HEK293 (cell line): ENCODE data around the gene DPYD.

Source experiments
- CTCF ChIA-PET: fragments of 350-600 bp; formaldehyde crosslinking; extraction: SDS; loops from one replicate; lab custom pipeline; 2021; ENCODE audit warnings: antibody characterized with exemption; lab: Yijun Ruan, JAX
- POLR2A ChIA-PET: fragments of 300-600 bp; formaldehyde crosslinking; extraction: SDS; loops from one replicate; lab custom pipeline; 2020; ENCODE audit warnings: antibody characterized with exemption, inconsistent platforms; lab: Yijun Ruan, JAX
- H3K27ac ChIP-seq: fragments of 200-500 bp; sonication (Bioruptor generic); 2 replicates; pipeline ENCODE4 v1.5.1; 2014; ENCODE audit warnings: low read depth, low read length, control low read depth, inconsistent platforms; ENCODE audit errors: extremely low read depth
- H3K36me3 ChIP-seq, 2 experiments: fragments of 200-500 bp in 1 of 2; sonication (Bioruptor generic) in 1 of 2; 1 replicate in 1 of 2; 2 replicates in 1 of 2; pipeline ENCODE4 v1.5.1; 2014 to 2017; ENCODE audit warnings: inconsistent platforms in 2 of 2, low read length in 2 of 2; ENCODE audit not compliant: control insufficient read depth in 2 of 2, insufficient read depth in 1 of 2
- H3K4me1 ChIP-seq: fragments of 200-500 bp; sonication (Bioruptor generic); 2 replicates; pipeline ENCODE4 v1.5.1; 2014; ENCODE audit warnings: mild to moderate bottlenecking, low read length, inconsistent platforms; ENCODE audit not compliant: control insufficient read depth, insufficient read depth
- H3K4me3 ChIP-seq: 2 replicates; pipeline ENCODE4 v1.5.1; 2011; ENCODE audit warnings: low read depth, mild to moderate bottlenecking, control low read depth, low read length, moderate library complexity
- H3K9me3 ChIP-seq: fragments of 200-500 bp; sonication (Bioruptor generic); 2 replicates; pipeline ENCODE4 v1.5.1; 2014; ENCODE audit warnings: low read depth, low read length, inconsistent platforms; ENCODE audit not compliant: control insufficient read depth, insufficient read depth
- AEBP2 ChIP-seq: fragments of 450-650 bp; formaldehyde crosslinking; IDR thresholded peaks from 2 replicates; pipeline ENCODE4 v1.5.1; 2016; ENCODE audit warnings: missing biosample characterization, missing genetic modification characterization, borderline replicate concordance
- BCL11B ChIP-seq: fragments of 450-650 bp; formaldehyde crosslinking; IDR thresholded peaks from 2 replicates; pipeline ENCODE4 v1.5.1; 2016; ENCODE audit warnings: low read depth, missing biosample characterization, missing genetic modification characterization
- GLI4 ChIP-seq: fragments of 450-650 bp; formaldehyde crosslinking; IDR thresholded peaks from 2 replicates; pipeline ENCODE4 v1.5.1; 2016; ENCODE audit warnings: missing biosample characterization, missing genetic modification characterization
- HOXA7 ChIP-seq: sonication (generic); formaldehyde crosslinking; IDR thresholded peaks from 2 replicates; pipeline ENCODE4 v1.8.1; 2022; ENCODE audit warnings: missing genetic modification reagents, borderline replicate concordance
- PRDM1 ChIP-seq: fragments of 450-650 bp; formaldehyde crosslinking; IDR thresholded peaks from 2 replicates; pipeline ENCODE4; 2016; ENCODE audit warnings: missing biosample characterization, missing genetic modification characterization
- SCRT2 ChIP-seq: fragments of 450-650 bp; formaldehyde crosslinking; IDR thresholded peaks from 2 replicates; pipeline ENCODE4 v1.5.1; 2016; ENCODE audit warnings: missing biosample characterization, missing genetic modification characterization
- ZFP37 ChIP-seq: fragments of 450-650 bp; formaldehyde crosslinking; IDR thresholded peaks from 2 replicates; pipeline ENCODE4 v1.5.1; 2016; ENCODE audit warnings: missing biosample characterization, missing genetic modification characterization
- ZIC2 ChIP-seq: fragments of 450-650 bp; formaldehyde crosslinking; IDR thresholded peaks from 2 replicates; pipeline ENCODE4 v1.5.1; 2016; ENCODE audit warnings: missing biosample characterization, missing genetic modification characterization
- ZNF10 ChIP-seq: fragments of 450-650 bp; formaldehyde crosslinking; IDR thresholded peaks from 2 replicates; pipeline ENCODE4 v1.5.1; 2017; ENCODE audit warnings: missing biosample characterization, missing genetic modification characterization
- ZNF133 ChIP-seq: fragments of 450-650 bp; formaldehyde crosslinking; IDR thresholded peaks from 2 replicates; pipeline ENCODE4 v1.5.1; 2016; ENCODE audit warnings: missing biosample characterization, missing genetic modification characterization
- ZNF214 ChIP-seq: fragments of 450-650 bp; formaldehyde crosslinking; IDR thresholded peaks from 2 replicates; pipeline ENCODE4 v1.5.1; 2017; ENCODE audit warnings: missing biosample characterization, mild to moderate bottlenecking, missing genetic modification characterization, borderline replicate concordance
- ZNF223 ChIP-seq: fragments of 450-650 bp; formaldehyde crosslinking; IDR thresholded peaks from 2 replicates; pipeline ENCODE4 v1.5.1; 2016; ENCODE audit warnings: missing biosample characterization, missing genetic modification characterization
- ZNF248 ChIP-seq: fragments of 450-650 bp; formaldehyde crosslinking; IDR thresholded peaks from 2 replicates; pipeline ENCODE4 v1.5.1; 2017; ENCODE audit warnings: missing biosample characterization, missing genetic modification characterization
- ZNF274 ChIP-seq, 2 experiments: fragments of 200-500 bp in 1 of 2; fragments of 450-650 bp in 1 of 2; sonication (Bioruptor generic) in 1 of 2; formaldehyde crosslinking in 1 of 2; IDR thresholded peaks; 2 replicates each; pipeline versions ENCODE4 v1.5.1 to v1.6.1; 2014 to 2016; ENCODE audit warnings: borderline replicate concordance in 1 of 2, inconsistent platforms in 1 of 2, low read length in 1 of 2, missing biosample characterization in 1 of 2, missing genetic modification characterization in 1 of 2
- ZNF292 ChIP-seq: fragments of 450-650 bp; formaldehyde crosslinking; IDR thresholded peaks from 2 replicates; pipeline ENCODE4 v1.5.1; 2016; ENCODE audit warnings: low read depth, missing biosample characterization, missing genetic modification characterization, borderline replicate concordance
- ZNF335 ChIP-seq: fragments of 450-650 bp; formaldehyde crosslinking; conservative IDR thresholded peaks from 2 replicates; pipeline ENCODE4 v1.5.1; 2016; ENCODE audit warnings: missing biosample characterization, missing genetic modification characterization
- ZNF350 ChIP-seq: fragments of 450-650 bp; formaldehyde crosslinking; IDR thresholded peaks from 2 replicates; pipeline ENCODE4 v1.5.0; 2017; ENCODE audit warnings: missing biosample characterization, mild to moderate bottlenecking, missing genetic modification characterization
- ZNF473 ChIP-seq: fragments of 450-650 bp; formaldehyde crosslinking; IDR thresholded peaks from 2 replicates; pipeline ENCODE4 v1.5.1; 2017; ENCODE audit warnings: missing biosample characterization, missing genetic modification characterization
- ZNF48 ChIP-seq: fragments of 450-650 bp; formaldehyde crosslinking; IDR thresholded peaks from 2 replicates; pipeline ENCODE4 v1.5.1; 2016; ENCODE audit warnings: missing biosample characterization, missing genetic modification characterization
- ZNF529 ChIP-seq: fragments of 450-650 bp; formaldehyde crosslinking; IDR thresholded peaks from 2 replicates; pipeline ENCODE4 v1.5.1; 2017; ENCODE audit warnings: missing genetic modification characterization, missing biosample characterization; ENCODE audit not compliant: insufficient replicate concordance
- ZNF571 ChIP-seq: fragments of 450-650 bp; formaldehyde crosslinking; IDR thresholded peaks from 2 replicates; pipeline ENCODE4 v1.5.0; 2017; ENCODE audit warnings: missing biosample characterization, missing genetic modification characterization
- ZNF585B ChIP-seq: fragments of 450-650 bp; formaldehyde crosslinking; IDR thresholded peaks from 2 replicates; pipeline ENCODE4 v1.5.1; 2016; ENCODE audit warnings: missing biosample characterization, missing genetic modification characterization
- ZNF600 ChIP-seq: fragments of 450-650 bp; formaldehyde crosslinking; IDR thresholded peaks from 2 replicates; pipeline ENCODE4 v1.5.1; 2016; ENCODE audit warnings: missing biosample characterization, missing genetic modification characterization
- ZNF621 ChIP-seq: fragments of 450-650 bp; formaldehyde crosslinking; IDR thresholded peaks from 2 replicates; pipeline ENCODE4 v1.5.1; 2017; ENCODE audit warnings: missing biosample characterization, missing genetic modification characterization
- ZNF670 ChIP-seq: fragments of 450-650 bp; formaldehyde crosslinking; IDR thresholded peaks from 2 replicates; pipeline ENCODE4 v1.5.1; 2016; ENCODE audit warnings: missing biosample characterization, missing genetic modification characterization, low read depth
- ZNF692 ChIP-seq: fragments of 450-650 bp; formaldehyde crosslinking; IDR thresholded peaks from 2 replicates; pipeline ENCODE4 v1.5.1; 2016; ENCODE audit warnings: missing biosample characterization, missing genetic modification characterization

Gene DPYD

GRCh38 chr1:97730271-97730670 lies 190.6 kb downstream of the DPYD start:
- CTCF ChIA-PET: no interaction called here
- H3K4me3 ChIP-seq: no peak overlapping the region
- no peaks in the 10 kb centered on the region for H3K36me3 ChIP-seq
- H3K4me1 ChIP-seq: no peaks in the 10 kb centered on the region
- TF ChIP-seq ZNF621 (tag by site-specific recombination): no peak
- no peak for TF ChIP-seq BCL11B (tag by site-specific recombination)
- no peak for TF ChIP-seq ZIC2 (tag by site-specific recombination)
- TF ChIP-seq ZNF529 (tag by site-specific recombination): no peak
- no peak for TF ChIP-seq ZNF10 (tag by site-specific recombination)
- no peak for TF ChIP-seq ZNF223 (tag by site-specific recombination)
- no peak for TF ChIP-seq GLI4 (tag by site-specific recombination)
- H3K9me3 ChIP-seq: no peaks in the 10 kb centered on the region
- H3K27ac ChIP-seq: no peak overlapping the region
- POLR2A ChIA-PET: no interaction called here

- POLR2A ChIA-PET: no interaction called here
- TF ChIP-seq ZIC2 (tag by site-specific recombination): no peak
- no peak for TF ChIP-seq ZNF350
- no peak for TF ChIP-seq ZNF214 (tag by site-specific recombination)
- TF ChIP-seq ZNF473 (tag by site-specific recombination): no peak
- no peak for TF ChIP-seq ZNF692 (tag by site-specific recombination)
- TF ChIP-seq ZNF133 (tag by site-specific recombination): no peak
- Histone ChIP-seq H3K27ac (no peak overlapping the region), H3K4me1 (no peaks in the 10 kb centered on the region), H3K4me3 (no peak overlapping the region), H3K9me3 (no peaks in the 10 kb centered on the region), H3K36me3 (no peaks in the 10 kb centered on the region)
- CTCF ChIA-PET: no interaction called here
These were observed 192.4 kb downstream of the DPYD start for GRCh38 chr1:97728436-97728835.

- Histone ChIP-seq H3K4me3 (no peak overlapping the region), H3K27ac (no peak overlapping the region), H3K4me1 (no peaks in the 10 kb centered on the region), H3K9me3 (no peaks in the 10 kb centered on the region), H3K36me3 (no peaks in the 10 kb centered on the region)
- POLR2A ChIA-PET: no interaction called here
- TF ChIP-seq ZNF600 (tag by site-specific recombination) (no peak), ZNF335 (tag by site-specific recombination) (no peak), AEBP2 (tag by site-specific recombination) (no peak), ZNF571 (tag by site-specific recombination) (no peak), ZNF248 (tag by site-specific recombination) (no peak), ZNF292 (no peak), HOXA7 (CRISPR knock-in tag) (no peak), PRDM1 (tag by site-specific recombination) (no peak), SCRT2 (no peak), ZNF670 (tag by site-specific recombination) (no peak), ZNF48 (tag by site-specific recombination) (no peak), ZNF274 (IDR thresholded peaks at IDR 0.05; ENCODE audit: low read length) (no peak), ZNF274 (tag by site-specific recombination; IDR thresholded peaks at IDR 0.05; ENCODE audit: borderline replicate concordance) (no peak), ZFP37 (tag by site-specific recombination) (no peak), ZNF585B (tag by site-specific recombination) (no peak), ZNF529 (tag by site-specific recombination) (no peak)
- CTCF ChIA-PET: no interaction called here
These were observed 193.8 kb downstream of the DPYD start for GRCh38 chr1:97727029-97727428.
